Measurements from ENCODE around the gene HOXC4. TPM values are rescaled to one million over a fixed set of nuclear protein-coding genes. Genes with fewer than 3 reads are reported as not detected.

HOXC4 gene
- total and polyA plus RNA-seq, 10 of the 15 experiments (the other 5 are each of a cell fraction or from before 2014, with no cell fraction given), result 1.0 to 11.4 (median 4.2) TPM

- TF ChIP-seq CUX1 (IDR thresholded peaks at IDR 0.05; ENCODE audit: insufficient replicate concordance, low read depth, low read length) (peak; percentile 34), EP300 (IDR thresholded peaks at IDR 0.05; ENCODE audit: borderline replicate concordance in 1 of 2, control insufficient read depth in 1 of 2, low read depth in 2 of 2, low read length in 2 of 2) (0 out of 4 replicates have a peak, but pooled peaks of 1 of the 2 experiments have one; percentile 15), HCFC1 (IDR thresholded peaks at IDR 0.05; ENCODE audit: low read length) (no peak), POLR2A (IDR thresholded peaks at IDR 0.05; ENCODE audit: low read depth, low read length) (no peak), NRF1 (conservative IDR thresholded peaks at IDR 0.05; ENCODE audit: low read depth, low read length) (no peak), CREM (IDR thresholded peaks at IDR 0.05; ENCODE audit: low read depth) (no peak), KDM1A (IDR thresholded peaks at IDR 0.05; ENCODE audit: borderline replicate concordance) (no peak), HSF1 (IDR thresholded peaks at IDR 0.05; ENCODE audit: low read depth, low read length) (no peak), ZBTB33 (IDR thresholded peaks at IDR 0.05) (no peak), DPF2 (IDR thresholded peaks at IDR 0.05) (peak; percentile 68; the same call in 1 of the 2 replicates), TCF12 (IDR thresholded peaks at IDR 0.05; ENCODE audit: low read depth, low read length) (no peak), BACH1 (IDR thresholded peaks at IDR 0.05; ENCODE audit: borderline replicate concordance) (no peak), MYC (IDR thresholded peaks at IDR 0.05; ENCODE audit: insufficient read depth, insufficient read length, insufficient replicate concordance, low read length, severe bottlenecking) (no peak), TARDBP (IDR thresholded peaks at IDR 0.05; ENCODE audit: borderline replicate concordance) (no peak), MXI1 (IDR thresholded peaks at IDR 0.05; ENCODE audit: low read depth, low read length) (no peak), ZNF207 (IDR thresholded peaks at IDR 0.05; ENCODE audit: borderline replicate concordance) (no peak; the same call in 1 of the 2 replicates), E2F8 (IDR thresholded peaks at IDR 0.05; ENCODE audit: low read depth, partially characterized antibody) (no peak), EGR1 (IDR thresholded peaks at IDR 0.05; ENCODE audit: borderline replicate concordance in 1 of 2, low read depth in 2 of 2, low read length in 2 of 2) (no peak)
Observed at GRCh38 chr12:54005853-54006558, 47.6 kb upstream of the HOXC4 start (continued).

Data from GM12878 (cell line).